SK-N-SH (cell line): ENCODE measurements around the gene TMPRSS13. TPM values are rescaled to one million over a fixed set of nuclear protein-coding genes. Genes with fewer than 3 reads are reported as not detected.

Experiments
- CTCF ChIA-PET: fragments of 300-600, 350-600 bp; formaldehyde crosslinking; extraction: SDS; loops from one replicate; lab custom pipeline; 2021; lab: Yijun Ruan, JAX
- POLR2A ChIA-PET: fragments of 350-600 bp; sonication (Branson Sonifier 250); formaldehyde crosslinking; extraction: SDS; loops from one replicate; lab custom pipeline; 2020; ENCODE audit warnings: antibody characterized with exemption, inconsistent platforms; lab: Yijun Ruan, JAX
- DNase-seq: peaks from one replicate; pipeline ENCODE4 v3.0.0; 2012
- H2AFZ ChIP-seq: fragments of 200-600 bp; sonication (generic); 2 replicates; pipeline ENCODE4 v1.8.1; 2016; ENCODE audit warnings: antibody characterized with exemption, mild to moderate bottlenecking, low read depth
- H3F3A ChIP-seq: fragments of 200-600 bp; sonication (generic); replicated peaks from 2 replicates; pipeline ENCODE3; 2016; ENCODE audit warnings: antibody characterized with exemption, mild to moderate bottlenecking; ENCODE audit not compliant: insufficient read depth
- H3K27ac ChIP-seq, 2 experiments: fragments of 200-500 bp in 1 of 2; fragments of 200-600 bp in 1 of 2; sonication (Bioruptor generic) in 1 of 2; sonication (generic), shearing (Covaris generic) in 1 of 2; 2 replicates each; pipeline versions ENCODE4 v1.5.1 to v1.6.1; 2014 to 2016; ENCODE audit warnings: low read depth in 2 of 2, inconsistent platforms in 1 of 2, low read length in 1 of 2, mild to moderate bottlenecking in 1 of 2, mixed read lengths in 1 of 2
- H3K27me3 ChIP-seq: fragments of 200-600 bp; sonication (generic), shearing (Covaris generic); 2 replicates; pipeline ENCODE4 v1.6.1; 2016; ENCODE audit warnings: mixed run types; ENCODE audit not compliant: insufficient read depth
- H3K36me3 ChIP-seq, 2 experiments: fragments of 200-500 bp in 1 of 2; fragments of 200-600 bp in 1 of 2; sonication (Bioruptor generic) in 1 of 2; sonication (generic) in 1 of 2; replicated peaks in 1 of 2; 2 replicates each; pipeline versions ENCODE3 to v1.5.1; 2014 to 2016; ENCODE audit warnings: low read length in 1 of 2, mild to moderate bottlenecking in 1 of 2; ENCODE audit not compliant: insufficient read depth in 2 of 2, control insufficient read depth in 1 of 2
- H3K4me1 ChIP-seq, 2 experiments: fragments of 200-500 bp in 1 of 2; fragments of 200-600 bp in 1 of 2; sonication (Bioruptor generic) in 1 of 2; sonication (generic), shearing (Covaris generic) in 1 of 2; 2 replicates each; pipeline versions ENCODE4 v1.5.1 to v1.6.1; 2014 to 2016; ENCODE audit warnings: low read depth in 1 of 2, low read length in 1 of 2, mixed run types in 1 of 2; ENCODE audit not compliant: insufficient read depth in 2 of 2, control insufficient read depth in 1 of 2
- H3K4me2 ChIP-seq: fragments of 200-600 bp; sonication (generic), shearing (Covaris generic); 2 replicates; pipeline ENCODE4 v1.6.1; 2017; ENCODE audit warnings: mixed run types
- H3K4me3 ChIP-seq, 2 experiments: fragments of 200-500 bp in 1 of 2; fragments of 200-600 bp in 1 of 2; sonication (Bioruptor generic) in 1 of 2; sonication (generic), shearing (Covaris generic) in 1 of 2; 2 replicates each; pipeline versions ENCODE4 v1.5.1 to v1.8.1; 2014 to 2016; ENCODE audit warnings: low read depth in 2 of 2, inconsistent platforms in 1 of 2, low read length in 1 of 2, mild to moderate bottlenecking in 1 of 2, mixed read lengths in 1 of 2, moderate library complexity in 1 of 2
- H3K79me2 ChIP-seq: fragments of 200-600 bp; sonication (generic); 2 replicates; pipeline ENCODE4 v1.8.1; 2017; ENCODE audit warnings: mild to moderate bottlenecking; ENCODE audit not compliant: insufficient read depth
- H3K9ac ChIP-seq: fragments of 200-600 bp; sonication (generic); 2 replicates; pipeline ENCODE4 v1.6.1; 2017; ENCODE audit warnings: mixed run types
- H3K9me2 ChIP-seq: fragments of 200-600 bp; sonication (generic); 2 replicates; pipeline ENCODE4 v1.6.1; 2017; ENCODE audit warnings: mixed run types
- H3K9me3 ChIP-seq: fragments of 200-600 bp; sonication (generic); 2 replicates; pipeline ENCODE4 v1.6.1; 2017; ENCODE audit warnings: mixed run types, mild to moderate bottlenecking, moderate library complexity
- H4K20me1 ChIP-seq: fragments of 200-600 bp; sonication (generic); 2 replicates; pipeline ENCODE4 v1.6.1; 2017; ENCODE audit warnings: mild to moderate bottlenecking, mixed run types; ENCODE audit not compliant: insufficient read depth
- CTCF ChIP-seq: fragments of 200-600 bp; sonication (generic); IDR thresholded peaks from 2 replicates; pipeline ENCODE4 v1.6.1; 2017; ENCODE audit warnings: antibody characterized with exemption, mild to moderate bottlenecking, moderate library complexity
- EP300 ChIP-seq, 2 experiments: IDR thresholded peaks; 2 replicates each; pipeline versions ENCODE4 v1.4.0 to v1.6.1; 2012; ENCODE audit warnings: borderline replicate concordance in 1 of 2, low read depth in 1 of 2, low read length in 1 of 2
- EZH2phosphoT487 ChIP-seq: fragments of 200-600 bp; sonication (generic); IDR thresholded peaks from 2 replicates; pipeline ENCODE4 v1.6.1; 2017; ENCODE audit warnings: low read depth, mixed run types, mild to moderate bottlenecking, antibody characterized with exemption, moderate library complexity, borderline replicate concordance
- FOXJ3 ChIP-seq: sonication (generic); formaldehyde crosslinking; IDR thresholded peaks from 2 replicates; pipeline ENCODE4 v1.5.1; 2020; ENCODE audit warnings: mild to moderate bottlenecking, missing genetic modification reagents
- GABPA ChIP-seq: IDR thresholded peaks from 2 replicates; pipeline ENCODE4 v1.4.0; 2012; ENCODE audit warnings: low read depth, mild to moderate bottlenecking
- IRF3 ChIP-seq: fragments of 150-350 bp; IDR thresholded peaks from 2 replicates; pipeline ENCODE4 v1.6.1; 2016; ENCODE audit warnings: mild to moderate bottlenecking, low read depth, low read length
- MEF2A ChIP-seq: IDR thresholded peaks from 2 replicates; pipeline ENCODE4 v1.4.0; 2012; ENCODE audit warnings: low read depth, borderline replicate concordance
- RAD21 ChIP-seq: IDR thresholded peaks from 2 replicates; pipeline ENCODE4 v1.6.1; 2012; ENCODE audit warnings: mild to moderate bottlenecking, low read length
- REST ChIP-seq: IDR thresholded peaks from 2 replicates; pipeline ENCODE4 v1.6.1; 2012; ENCODE audit warnings: mild to moderate bottlenecking, low read depth, low read length, moderate library complexity
- RFX5 ChIP-seq: IDR thresholded peaks from 2 replicates; pipeline ENCODE4 v1.6.1; 2012; ENCODE audit warnings: mild to moderate bottlenecking, improper control_type of control experiment, low read length
- RXRA ChIP-seq: IDR thresholded peaks from 2 replicates; pipeline ENCODE4 v1.4.0; 2012; ENCODE audit warnings: low read depth, mild to moderate bottlenecking, borderline replicate concordance
- TAF1 ChIP-seq: IDR thresholded peaks from 2 replicates; pipeline ENCODE4 v1.6.1; 2012; ENCODE audit warnings: low read depth, mild to moderate bottlenecking, low read length, moderate library complexity, borderline replicate concordance
- USF2 ChIP-seq: fragments of 150-350 bp; IDR thresholded peaks from 2 replicates; pipeline ENCODE4 v1.6.1; 2017; ENCODE audit warnings: antibody characterized with exemption, low read length, low read depth, borderline replicate concordance
- WGBS: methylation state at CpG from one replicate; pipeline ENCODE4 v1.1.6; 2017; ENCODE audit warnings: low lambda C conversion rate; 5-methylcytosine and 5-hydroxymethylcytosine counted together
- polyA plus RNA-seq, 3 experiments: library from polyadenylated mRNA; depleted of rRNA; stranded (reverse); fragments of >200 nt; gene quantifications; 2 replicates each; pipeline ENCODE4 v1.2.3, GENCODE V29; 2012

Gene TMPRSS13
- polyA plus RNA-seq, 1 of the 3 experiments (the other 2 are of a cell fraction), result not detected

- no peak overlapping the region for H3K27ac ChIP-seq
- peaks cover 23% of the 10 kb centered on the region for H3K27me3 ChIP-seq
- no peak overlapping the region for H3K9ac ChIP-seq
- no peak overlapping the region for H3K4me2 ChIP-seq
- WGBS, result 61% methylated on average over 6 of the region's 6 CpGs
- H4K20me1 ChIP-seq, result no peaks in the 10 kb centered on the region
- POLR2A ChIA-PET, result no interaction called here
- no peak for DNase-seq
- no peak for TF ChIP-seq GABPA
- TF ChIP-seq EZH2phosphoT487, result no peak
- no peak for TF ChIP-seq RAD21
- TF ChIP-seq RFX5, result no peak
- TF ChIP-seq EP300 (IDR thresholded peaks at IDR 0.05; ENCODE audit: borderline replicate concordance in 1 of 2, low read depth in 1 of 2, low read length in 1 of 2), result no peak
- no peak for TF ChIP-seq FOXJ3 (CRISPR knock-in tag)
- no peak for TF ChIP-seq USF2
- no peak for TF ChIP-seq RXRA
- TF ChIP-seq REST, result no peak
- no peak for TF ChIP-seq MEF2A
- no peak for TF ChIP-seq TAF1
- no peak for TF ChIP-seq IRF3
- no peak for TF ChIP-seq CTCF
- H3K36me3 ChIP-seq, result no peaks in the 10 kb centered on the region
- H3K4me1 ChIP-seq, result peaks cover 0 to 27% of the 10 kb centered on the region in 2 experiments; a peak in 1 of 4 replicates
- no peaks in the 10 kb centered on the region for H3K79me2 ChIP-seq
- H2AFZ ChIP-seq, result no peak overlapping the region
- CTCF ChIA-PET, result interaction anchor here (1.0 to 4.1 kb wide), 5 partner anchors 12 to 452 kb away, joined by 3 to 31 read pairs (median 6); no protein-coding TSS in a partner anchor
- no peaks in the 10 kb centered on the region for H3K9me2 ChIP-seq
- no peaks in the 10 kb centered on the region for H3F3A ChIP-seq
- H3K9me3 ChIP-seq, result no peaks in the 10 kb centered on the region
- no peak overlapping the region for H3K4me3 ChIP-seq
These were observed 50.8 kb downstream of the TMPRSS13 start for GRCh38 chr11:117878314-117878938.
